OCI-LY7 (cell line): ENCODE results near the gene PTGS1. TPM values are rescaled to one million over a fixed set of nuclear protein-coding genes. Genes with fewer than 3 reads are reported as not detected.

Experiments
- BruUV-seq: library from RNA; stranded (reverse); fragments of 400-500 nt; replicated peaks from 2 replicates; lab custom pipeline; 2021; lab: Mats Ljungman, UMichigan
- CTCF ChIA-PET: fragments of 300-600 bp; sonication (Branson Sonifier 250); formaldehyde crosslinking; loops from one replicate; lab custom pipeline; 2022; ENCODE audit warnings: antibody characterized with exemption; ENCODE audit not compliant: unreplicated experiment; lab: Charles Lee
- POLR2A ChIA-PET: fragments of 300-600 bp; sonication (Branson Sonifier 250); formaldehyde crosslinking; loops from one replicate; lab custom pipeline; 2022; ENCODE audit warnings: antibody characterized with exemption; lab: Charles Lee
- DNase-seq: peaks from one replicate; pipeline ENCODE4 v3.0.0-alpha.2; 2015; ENCODE audit warnings: low spot score
- H2AFZ ChIP-seq: fragments of 200-600 bp; sonication (generic), shearing (Covaris generic); 2 replicates; pipeline ENCODE4 v1.6.1; 2014; ENCODE audit warnings: mild to moderate bottlenecking, antibody characterized with exemption, low read length, moderate library complexity
- H3K27ac ChIP-seq: fragments of 200-600 bp; sonication (generic); 2 replicates; pipeline ENCODE4 v1.5.1; 2014; ENCODE audit warnings: mixed run types, low read depth, mild to moderate bottlenecking, moderate library complexity, low read length, inconsistent platforms; ENCODE audit not compliant: poor library complexity, severe bottlenecking
- H3K36me3 ChIP-seq: fragments of 200-600 bp; sonication (generic); 2 replicates; pipeline ENCODE4 v1.6.1; 2014; ENCODE audit warnings: mild to moderate bottlenecking, antibody characterized with exemption, low read length, moderate library complexity, mixed read lengths; ENCODE audit not compliant: insufficient read depth
- H3K4me1 ChIP-seq: fragments of 200-600 bp; sonication (generic); 2 replicates; pipeline ENCODE4 v1.5.1; 2014; ENCODE audit warnings: mild to moderate bottlenecking, low read length; ENCODE audit not compliant: insufficient read depth, poor library complexity, severe bottlenecking
- H3K4me2 ChIP-seq: fragments of 200-600 bp; sonication (generic); 2 replicates; pipeline ENCODE4 v1.6.1; 2014; ENCODE audit warnings: mild to moderate bottlenecking, low read length
- H3K4me3 ChIP-seq: fragments of 200-600 bp; sonication (generic); 2 replicates; pipeline ENCODE4 v1.5.1; 2014; ENCODE audit warnings: mild to moderate bottlenecking, low read depth, low read length; ENCODE audit not compliant: poor library complexity, severe bottlenecking
- H3K79me2 ChIP-seq: fragments of 200-600 bp; sonication (generic); 2 replicates; pipeline ENCODE4 v1.6.1; 2016; ENCODE audit warnings: low read depth, mild to moderate bottlenecking, low read length, moderate library complexity, mixed read lengths; ENCODE audit not compliant: insufficient read depth
- H3K9me2 ChIP-seq: fragments of 200-600 bp; sonication (generic); 2 replicates; pipeline ENCODE4 v1.6.1; 2016; ENCODE audit warnings: mild to moderate bottlenecking, low read length, mixed read lengths; ENCODE audit not compliant: insufficient read depth
- H3K9me3 ChIP-seq: fragments of 200-600 bp; sonication (generic); 2 replicates; pipeline ENCODE4 v1.6.1; 2014; ENCODE audit warnings: mild to moderate bottlenecking, mixed run types, low read length, mixed read lengths
- H4K20me1 ChIP-seq: fragments of 200-600 bp; sonication (generic); 2 replicates; pipeline ENCODE4 v1.6.1; 2014; ENCODE audit warnings: mild to moderate bottlenecking, antibody characterized with exemption, low read length, moderate library complexity, mixed read lengths; ENCODE audit not compliant: insufficient read depth
- CTCF ChIP-seq: fragments of 200-600 bp; sonication (generic); conservative IDR thresholded peaks from 2 replicates; pipeline ENCODE4 v1.5.1; 2014; ENCODE audit warnings: mild to moderate bottlenecking, antibody characterized with exemption, low read length, moderate library complexity, mixed read lengths
- EZH2phosphoT487 ChIP-seq: fragments of 200-600 bp; sonication (generic); IDR thresholded peaks from 2 replicates; pipeline ENCODE4 v1.6.1; 2018; ENCODE audit warnings: low read depth, borderline replicate concordance, mild to moderate bottlenecking, mixed run types, antibody characterized with exemption, low read length, moderate library complexity, mixed read lengths
- intact Hi-C: fragments of 100-400 bp; cut with micrococcal nuclease; formaldehyde crosslinking; loops from one replicate; pipeline ENCODE4 v1.10.0; 2022; ENCODE audit not compliant: unreplicated experiment
- total RNA-seq, 2 experiments: library from RNA; depleted of rRNA in 1 of 2; stranded (reverse); fragments of >200 nt in 1 of 2; shearing (Covaris generic) in 1 of 2; gene quantifications; 2 replicates each; pipeline ENCODE4 v1.2.3, GENCODE V29; 2014 to 2022

Gene PTGS1
- total RNA-seq, 2 experiments from 2014 or later = 0.79 to 2.2 TPM

GRCh38 chr9:122342323-122343050 lies 28.3 kb upstream of the PTGS1 start:
- Histone ChIP-seq H4K20me1 (no peaks in the 10 kb centered on the region), H2AFZ (no peak overlapping the region), H3K9me2 (no peaks in the 10 kb centered on the region), H3K4me3 (no peak overlapping the region), H3K9me3 (no peaks in the 10 kb centered on the region), H3K4me1 (peaks cover 1% of the 10 kb centered on the region), H3K4me2 (no peak overlapping the region), H3K79me2 (no peaks in the 10 kb centered on the region), H3K27ac (no peak overlapping the region), H3K36me3 (no peaks in the 10 kb centered on the region)
- intact Hi-C loops = no loop called here
- no TSS peak for BruUV-seq
- DNase-seq = no peak
- TF ChIP-seq CTCF (no peak), EZH2phosphoT487 (no peak)
- POLR2A ChIA-PET = no interaction called here
- CTCF ChIA-PET = no interaction called here

- intact Hi-C loops = no loop called here
- no peaks in the 10 kb centered on the region for H3K79me2 ChIP-seq
- no peaks in the 10 kb centered on the region for H3K36me3 ChIP-seq
- no peak for TF ChIP-seq CTCF
- no peak for TF ChIP-seq EZH2phosphoT487
- no peaks in the 10 kb centered on the region for H3K4me1 ChIP-seq
- H3K9me2 ChIP-seq = no peaks in the 10 kb centered on the region
- no TSS peak for BruUV-seq
- H4K20me1 ChIP-seq = no peaks in the 10 kb centered on the region
- no peak overlapping the region for H3K4me3 ChIP-seq
- CTCF ChIA-PET = no interaction called here
- H2AFZ ChIP-seq = no peak overlapping the region
- POLR2A ChIA-PET = interaction anchor here (0.6 kb wide), 1 partner anchor 374 kb away, joined by 3 read pairs; no protein-coding TSS in a partner anchor
- no peaks in the 10 kb centered on the region for H3K9me3 ChIP-seq
- DNase-seq = no peak
- peak overlapping the region; percentile 27; the same call in 1 of the 2 replicates for H3K4me2 ChIP-seq
- no peak overlapping the region for H3K27ac ChIP-seq
Measured at GRCh38 chr9:122346478-122347347, 24.1 kb upstream of the PTGS1 start.
